ENCODE data around the gene MICU2.

DNA sequence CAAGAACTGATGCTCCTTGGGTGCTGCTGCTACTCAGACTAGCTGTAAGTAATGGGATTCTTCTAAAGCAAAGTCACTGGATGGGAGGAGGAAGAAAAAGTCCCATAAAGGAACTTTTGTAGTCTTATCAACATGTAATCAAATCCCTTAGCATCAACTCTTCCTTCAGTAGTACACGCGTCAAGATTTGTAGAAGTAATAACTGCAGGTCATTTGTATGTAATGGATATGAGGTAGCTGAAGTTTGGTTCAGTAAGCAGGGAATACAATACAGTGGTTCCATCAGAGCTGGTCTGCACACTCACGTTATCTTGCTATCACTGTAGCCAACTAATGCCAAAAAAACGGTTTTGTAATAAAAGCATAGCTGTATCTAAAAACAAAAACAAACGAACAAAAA lies 72.5 kb downstream of the MICU2 start:
- TF ChIP-seq, protein P1, sequence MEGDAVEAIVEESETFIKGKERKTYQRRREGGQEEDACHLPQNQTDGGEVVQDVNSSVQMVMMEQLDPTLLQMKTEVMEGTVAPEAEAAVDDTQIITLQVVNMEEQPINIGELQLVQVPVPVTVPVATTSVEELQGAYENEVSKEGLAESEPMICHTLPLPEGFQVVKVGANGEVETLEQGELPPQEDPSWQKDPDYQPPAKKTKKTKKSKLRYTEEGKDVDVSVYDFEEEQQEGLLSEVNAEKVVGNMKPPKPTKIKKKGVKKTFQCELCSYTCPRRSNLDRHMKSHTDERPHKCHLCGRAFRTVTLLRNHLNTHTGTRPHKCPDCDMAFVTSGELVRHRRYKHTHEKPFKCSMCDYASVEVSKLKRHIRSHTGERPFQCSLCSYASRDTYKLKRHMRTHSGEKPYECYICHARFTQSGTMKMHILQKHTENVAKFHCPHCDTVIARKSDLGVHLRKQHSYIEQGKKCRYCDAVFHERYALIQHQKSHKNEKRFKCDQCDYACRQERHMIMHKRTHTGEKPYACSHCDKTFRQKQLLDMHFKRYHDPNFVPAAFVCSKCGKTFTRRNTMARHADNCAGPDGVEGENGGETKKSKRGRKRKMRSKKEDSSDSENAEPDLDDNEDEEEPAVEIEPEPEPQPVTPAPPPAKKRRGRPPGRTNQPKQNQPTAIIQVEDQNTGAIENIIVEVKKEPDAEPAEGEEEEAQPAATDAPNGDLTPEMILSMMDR (conservative IDR thresholded peaks at IDR 0.05; ENCODE audit: low read depth in 2 of 2) = no peak
- TF ChIP-seq EZH2 (IDR thresholded peaks at IDR 0.05; ENCODE audit: low read depth, unreplicated experiment) (no peak), POLR2AphosphoS5 (IDR thresholded peaks at IDR 0.05; ENCODE audit: low read depth) (no peak), ETS1 (IDR thresholded peaks at IDR 0.05) (no peak), CREB1 (CRISPR knock-in tag; IDR thresholded peaks at IDR 0.05; ENCODE audit: low read depth) (no peak), REST (IDR thresholded peaks at IDR 0.05; ENCODE audit: unreplicated experiment) (no peak), JUNB (IDR thresholded peaks at IDR 0.05; ENCODE audit: unreplicated experiment) (no peak), NANOG (IDR thresholded peaks at IDR 0.05; ENCODE audit: borderline replicate concordance) (no peak), STAT1 (IDR thresholded peaks at IDR 0.05; ENCODE audit: unreplicated experiment) (no peak), EZH2phosphoT487 (IDR thresholded peaks at IDR 0.05; ENCODE audit: unreplicated experiment) (no peak), ZNF114 (CRISPR knock-in tag; IDR thresholded peaks at IDR 0.05) (no peak), ZNF331 (CRISPR knock-in tag; IDR thresholded peaks at IDR 0.05; ENCODE audit: low read depth) (no peak)
- TF ChIP-seq, protein P2, sequence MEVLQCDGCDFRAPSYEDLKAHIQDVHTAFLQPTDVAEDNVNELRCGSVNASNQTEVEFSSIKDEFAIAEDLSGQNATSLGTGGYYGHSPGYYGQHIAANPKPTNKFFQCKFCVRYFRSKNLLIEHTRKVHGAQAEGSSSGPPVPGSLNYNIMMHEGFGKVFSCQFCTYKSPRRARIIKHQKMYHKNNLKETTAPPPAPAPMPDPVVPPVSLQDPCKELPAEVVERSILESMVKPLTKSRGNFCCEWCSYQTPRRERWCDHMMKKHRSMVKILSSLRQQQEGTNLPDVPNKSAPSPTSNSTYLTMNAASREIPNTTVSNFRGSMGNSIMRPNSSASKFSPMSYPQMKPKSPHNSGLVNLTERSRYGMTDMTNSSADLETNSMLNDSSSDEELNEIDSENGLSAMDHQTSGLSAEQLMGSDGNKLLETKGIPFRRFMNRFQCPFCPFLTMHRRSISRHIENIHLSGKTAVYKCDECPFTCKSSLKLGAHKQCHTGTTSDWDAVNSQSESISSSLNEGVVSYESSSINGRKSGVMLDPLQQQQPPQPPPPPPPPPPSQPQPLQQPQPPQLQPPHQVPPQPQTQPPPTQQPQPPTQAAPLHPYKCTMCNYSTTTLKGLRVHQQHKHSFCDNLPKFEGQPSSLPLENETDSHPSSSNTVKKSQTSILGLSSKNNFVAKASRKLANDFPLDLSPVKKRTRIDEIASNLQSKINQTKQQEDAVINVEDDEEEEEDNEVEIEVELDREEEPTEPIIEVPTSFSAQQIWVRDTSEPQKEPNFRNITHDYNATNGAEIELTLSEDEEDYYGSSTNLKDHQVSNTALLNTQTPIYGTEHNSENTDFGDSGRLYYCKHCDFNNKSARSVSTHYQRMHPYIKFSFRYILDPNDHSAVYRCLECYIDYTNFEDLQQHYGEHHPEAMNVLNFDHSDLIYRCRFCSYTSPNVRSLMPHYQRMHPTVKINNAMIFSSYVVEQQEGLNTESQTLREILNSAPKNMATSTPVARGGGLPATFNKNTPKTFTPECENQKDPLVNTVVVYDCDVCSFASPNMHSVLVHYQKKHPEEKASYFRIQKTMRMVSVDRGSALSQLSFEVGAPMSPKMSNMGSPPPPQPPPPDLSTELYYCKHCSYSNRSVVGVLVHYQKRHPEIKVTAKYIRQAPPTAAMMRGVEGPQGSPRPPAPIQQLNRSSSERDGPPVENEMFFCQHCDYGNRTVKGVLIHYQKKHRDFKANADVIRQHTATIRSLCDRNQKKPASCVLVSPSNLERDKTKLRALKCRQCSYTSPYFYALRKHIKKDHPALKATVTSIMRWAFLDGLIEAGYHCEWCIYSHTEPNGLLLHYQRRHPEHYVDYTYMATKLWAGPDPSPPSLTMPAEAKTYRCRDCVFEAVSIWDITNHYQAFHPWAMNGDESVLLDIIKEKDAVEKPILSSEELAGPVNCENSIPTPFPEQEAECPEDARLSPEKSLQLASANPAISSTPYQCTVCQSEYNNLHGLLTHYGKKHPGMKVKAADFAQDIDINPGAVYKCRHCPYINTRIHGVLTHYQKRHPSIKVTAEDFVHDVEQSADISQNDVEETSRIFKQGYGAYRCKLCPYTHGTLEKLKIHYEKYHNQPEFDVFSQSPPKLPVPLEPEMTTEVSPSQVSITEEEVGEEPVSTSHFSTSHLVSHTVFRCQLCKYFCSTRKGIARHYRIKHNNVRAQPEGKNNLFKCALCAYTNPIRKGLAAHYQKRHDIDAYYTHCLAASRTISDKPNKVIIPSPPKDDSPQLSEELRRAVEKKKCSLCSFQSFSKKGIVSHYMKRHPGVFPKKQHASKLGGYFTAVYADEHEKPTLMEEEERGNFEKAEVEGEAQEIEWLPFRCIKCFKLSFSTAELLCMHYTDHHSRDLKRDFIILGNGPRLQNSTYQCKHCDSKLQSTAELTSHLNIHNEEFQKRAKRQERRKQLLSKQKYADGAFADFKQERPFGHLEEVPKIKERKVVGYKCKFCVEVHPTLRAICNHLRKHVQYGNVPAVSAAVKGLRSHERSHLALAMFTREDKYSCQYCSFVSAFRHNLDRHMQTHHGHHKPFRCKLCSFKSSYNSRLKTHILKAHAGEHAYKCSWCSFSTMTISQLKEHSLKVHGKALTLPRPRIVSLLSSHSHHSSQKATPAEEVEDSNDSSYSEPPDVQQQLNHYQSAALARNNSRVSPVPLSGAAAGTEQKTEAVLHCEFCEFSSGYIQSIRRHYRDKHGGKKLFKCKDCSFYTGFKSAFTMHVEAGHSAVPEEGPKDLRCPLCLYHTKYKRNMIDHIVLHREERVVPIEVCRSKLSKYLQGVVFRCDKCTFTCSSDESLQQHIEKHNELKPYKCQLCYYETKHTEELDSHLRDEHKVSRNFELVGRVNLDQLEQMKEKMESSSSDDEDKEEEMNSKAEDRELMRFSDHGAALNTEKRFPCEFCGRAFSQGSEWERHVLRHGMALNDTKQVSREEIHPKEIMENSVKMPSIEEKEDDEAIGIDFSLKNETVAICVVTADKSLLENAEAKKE (CRISPR knock-in tag; IDR thresholded peaks at IDR 0.05) = no peak

Data from GM23338 (cell line).